Right cardiac atrium (tissue), 5 donors: ENCODE results near the gene SCLY. TPM values are rescaled to one million over a fixed set of nuclear protein-coding genes. Genes with fewer than 3 reads are reported as not detected.
"Not testable (repeated sequence)": the region's sequence is repeated elsewhere in the genome, so short reads cannot be mapped to it uniquely, and the experiment has no call there.

Experiments
- ATAC-seq, 2 donors: fragments of 200-7000 bp; cut with Tn5 transposase; one replicate each; pipeline versions ENCODE4 v1.8.0 to v1.9.1; 2020; ENCODE audit warnings: moderate library complexity in 2 of 2, mild to moderate bottlenecking in 1 of 2
- DNase-seq, 3 donors: peaks; one replicate each; pipeline ENCODE4 v3.0.0-alpha.2; 2020
- H3K27ac ChIP-seq: one replicate; pipeline ENCODE4 v1.5.1; 2013; ENCODE audit warnings: mild to moderate bottlenecking, low read length, control low read depth, moderate library complexity
- H3K27me3 ChIP-seq: one replicate; pipeline ENCODE4 v1.6.1; 2013; ENCODE audit not compliant: control insufficient read depth, insufficient read depth
- H3K4me1 ChIP-seq: one replicate; pipeline ENCODE4 v1.6.1; 2013; ENCODE audit warnings: low read length; ENCODE audit not compliant: control insufficient read depth, insufficient read depth
- H3K4me3 ChIP-seq: one replicate; pipeline ENCODE4 v1.5.1; 2013; ENCODE audit warnings: low read length, control low read depth
- H3K9me3 ChIP-seq: one replicate; pipeline ENCODE4 v1.6.1; 2013; ENCODE audit warnings: low read length; ENCODE audit not compliant: control insufficient read depth
- WGBS: extraction: QIAGEN DNeasy Blood & Tissue Kit; methylation state at CpG from one replicate; pipeline ENCODE4 v1.1.7; 2013; 5-methylcytosine and 5-hydroxymethylcytosine counted together
- intact Hi-C, 4 donors: fragments of 100-400 bp; cut with DNase I; formaldehyde crosslinking; loops; one replicate each; pipeline versions ENCODE4 v1.11.0 to v1.14.0; 2022 to 2023
- polyA plus RNA-seq: library from polyadenylated mRNA; stranded (reverse); fragments of 200-250 nt; gene quantifications from one replicate; pipeline ENCODE4 v1.2.3, GENCODE V29; 2013
- total RNA-seq, 4 donors: library from RNA; stranded (reverse); fragmentation: NEBNext Ultra II Directional; extraction: Animal tissue kit (Norgen Biotek cat#: 25700); gene quantifications; one replicate each; pipeline ENCODE4 v1.2.1, GENCODE V29; 2021
- donor health status: healthy with polysubstance abuse.
- donor health status: DM: no; HTN: yes; CAD: no.
- donor health status: DM: no; HTN: no; CAD: no.
- donor health status: DM: no; HTN: yes; CAD: no; lungs with severe emphysema.
- donor health status: DM: yes; HTN: yes; CAD: no.

Gene SCLY
- total and polyA plus RNA-seq, 5 donors, result 8.2 to 14.2 (median 11.2) TPM

- no peaks in the 10 kb centered on the region for H3K4me1 ChIP-seq
Observed at GRCh38 chr2:238061315-238062202, 758 bp downstream of the SCLY start.

DNA sequence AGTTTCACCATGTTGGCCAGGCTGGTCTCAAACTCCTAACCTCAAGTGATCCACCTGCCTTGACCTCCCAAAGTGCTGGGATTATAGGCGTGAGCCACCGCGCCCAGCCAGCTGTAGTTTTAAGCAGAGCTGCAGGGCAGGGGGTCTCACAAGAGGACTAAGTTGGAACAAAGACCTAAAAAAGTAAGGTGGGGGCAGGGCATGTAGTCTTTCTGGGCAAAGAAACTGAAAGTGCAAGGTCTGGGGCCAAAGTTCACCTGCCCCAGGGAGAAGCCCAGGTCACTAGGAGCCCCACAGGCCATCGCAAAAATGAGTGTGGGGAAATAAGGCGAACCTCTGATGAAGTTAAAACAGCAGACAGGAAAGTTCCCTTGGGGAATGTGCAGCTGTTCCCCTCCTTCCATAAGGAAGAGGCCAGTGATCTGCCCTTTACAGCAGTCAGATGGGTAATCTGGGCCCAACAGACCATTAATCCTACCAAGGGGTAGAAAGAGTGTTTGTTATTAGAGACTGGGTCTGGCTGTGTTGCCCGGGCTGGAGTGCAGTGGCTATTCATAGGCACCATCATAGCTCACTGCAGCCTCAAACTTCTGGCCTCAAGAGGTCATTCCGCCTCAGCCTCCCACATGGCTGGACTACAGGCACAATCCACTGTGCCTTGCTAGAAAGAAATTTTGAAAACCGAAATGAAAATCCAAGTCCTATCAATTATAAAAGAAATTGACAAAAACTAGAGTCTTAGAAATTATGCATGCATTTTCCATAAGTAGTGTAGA, 2.8 kb downstream of the SCLY start:
- ATAC-seq, result no peak
- intact Hi-C loops, result loop anchor here in 1 of 4 donors (5.0 kb wide), 1 partner anchor 96 kb away; the partner anchor contains the start of gene UBE2F
- H3K9me3 ChIP-seq, result no peaks in the 10 kb centered on the region
- DNase-seq, result no peak
- no peak overlapping the region for H3K27ac ChIP-seq
- no peaks in the 10 kb centered on the region for H3K4me1 ChIP-seq
- H3K4me3 ChIP-seq, result no peak overlapping the region
- no peaks in the 10 kb centered on the region for H3K27me3 ChIP-seq
- 95% methylated on average over 8 of the region's 8 CpGs for WGBS

More at GRCh38 chr2:238061315-238062202, 758 bp downstream of the SCLY start:
- Histone ChIP-seq H3K4me3 (peak overlapping the region; percentile 69), H3K27me3 (no peaks in the 10 kb centered on the region), H3K27ac (peak overlapping the region; percentile 14), H3K9me3 (no peaks in the 10 kb centered on the region)
- DNase-seq (peak in 1 of 3 donors; percentile 64), ATAC-seq (no peak)
- WGBS, result 2% methylated on average over 29 of the region's 29 CpGs
- intact Hi-C loops, result loop anchor here in 1 of 4 donors (5.0 kb wide), 1 partner anchor 94 kb away; the partner anchor contains the start of gene UBE2F

DNA sequence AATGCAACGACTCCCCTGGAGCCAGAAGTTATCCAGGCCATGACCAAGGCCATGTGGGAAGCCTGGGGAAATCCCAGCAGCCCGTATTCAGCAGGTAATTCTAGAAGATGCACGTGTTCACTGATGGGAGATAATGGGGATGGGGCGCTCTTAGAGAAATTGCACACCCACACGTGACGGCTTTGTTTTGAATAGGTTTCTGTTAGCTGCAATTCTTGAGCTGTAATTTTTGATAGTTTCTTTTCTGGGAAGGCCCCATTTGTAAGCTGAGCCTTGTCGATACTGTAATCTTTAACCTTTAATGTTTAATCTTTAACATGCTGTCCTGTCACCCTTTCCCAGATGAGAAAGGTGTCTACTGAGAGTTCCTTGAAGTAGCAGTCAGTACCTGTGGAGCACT, 3.6 kb downstream of the SCLY start:
- H3K4me1 ChIP-seq, result no peaks in the 10 kb centered on the region
- ATAC-seq (no peak), DNase-seq (no peak)
- no peak overlapping the region for H3K4me3 ChIP-seq
- intact Hi-C loops, result loop anchor here in 1 of 4 donors (5.0 kb wide), 1 partner anchor 97 kb away; the partner anchor contains the start of gene UBE2F
- no peak overlapping the region for H3K27ac ChIP-seq
- no peaks in the 10 kb centered on the region for H3K9me3 ChIP-seq
- 89% methylated on average over 7 of the region's 7 CpGs for WGBS
- H3K27me3 ChIP-seq, result no peaks in the 10 kb centered on the region

- DNase-seq (no peak), ATAC-seq (no peak)
- Histone ChIP-seq H3K4me1 (no peaks in the 10 kb centered on the region), H3K27ac (no peak overlapping the region), H3K27me3 (no peaks in the 10 kb centered on the region), H3K9me3 (no peaks in the 10 kb centered on the region), H3K4me3 (no peak overlapping the region)
- WGBS, result 86% methylated on average over 18 of the region's 18 CpGs
- intact Hi-C loops, result no loop called here
Observed at GRCh38 chr2:238065071-238065846, 4.5 kb downstream of the SCLY start.

DNA sequence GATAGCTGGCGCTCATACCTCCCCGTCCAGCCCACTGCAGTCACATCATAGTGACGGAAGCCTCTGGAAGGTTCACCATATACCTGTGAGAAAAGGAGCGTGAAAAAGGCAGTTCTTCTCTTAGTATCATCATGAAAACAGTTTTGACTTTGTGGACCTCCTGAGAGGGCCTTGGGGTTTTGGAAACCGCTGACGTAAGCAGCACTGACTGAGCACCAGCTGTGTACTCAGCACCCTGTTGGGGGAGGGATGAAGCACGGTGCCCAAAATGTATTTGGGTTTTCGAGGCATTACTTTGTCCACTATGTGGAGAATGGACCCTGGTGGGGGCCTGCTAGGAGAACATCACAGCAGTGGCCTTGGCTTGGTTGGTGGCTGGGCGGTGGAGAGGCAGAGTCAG, 5.4 kb downstream of the SCLY start:
- Histone ChIP-seq H3K27me3 (no peaks in the 10 kb centered on the region), H3K4me3 (no peak overlapping the region), H3K9me3 (no peaks in the 10 kb centered on the region), H3K4me1 (no peaks in the 10 kb centered on the region), H3K27ac (no peak overlapping the region)
- ATAC-seq (no peak), DNase-seq (no peak)
- WGBS, result 87% methylated on average over 9 of the region's 9 CpGs
- intact Hi-C loops, result no loop called here

GRCh38 chr2:238066718-238067117, 5.9 kb downstream of the SCLY start:
- H3K27ac ChIP-seq, H3K27me3 ChIP-seq, H3K4me3 ChIP-seq, ATAC-seq, DNase-seq, H3K9me3 ChIP-seq, intact Hi-C loops, H3K4me1 ChIP-seq: not testable (repeated sequence)
- WGBS, result 96% methylated on average over 7 of the region's 7 CpGs

GRCh38 chr2:238067939-238068338, 7.1 kb downstream of the SCLY start:
- ATAC-seq (no peak), DNase-seq (no peak)
- no peak overlapping the region for H3K4me3 ChIP-seq
- WGBS, result 93% methylated on average over 7 of the region's 7 CpGs
- no peaks in the 10 kb centered on the region for H3K9me3 ChIP-seq
- no peaks in the 10 kb centered on the region for H3K27me3 ChIP-seq
- H3K4me1 ChIP-seq, result no peaks in the 10 kb centered on the region
- H3K27ac ChIP-seq, result no peak overlapping the region
- intact Hi-C loops, result no loop called here

DNA sequence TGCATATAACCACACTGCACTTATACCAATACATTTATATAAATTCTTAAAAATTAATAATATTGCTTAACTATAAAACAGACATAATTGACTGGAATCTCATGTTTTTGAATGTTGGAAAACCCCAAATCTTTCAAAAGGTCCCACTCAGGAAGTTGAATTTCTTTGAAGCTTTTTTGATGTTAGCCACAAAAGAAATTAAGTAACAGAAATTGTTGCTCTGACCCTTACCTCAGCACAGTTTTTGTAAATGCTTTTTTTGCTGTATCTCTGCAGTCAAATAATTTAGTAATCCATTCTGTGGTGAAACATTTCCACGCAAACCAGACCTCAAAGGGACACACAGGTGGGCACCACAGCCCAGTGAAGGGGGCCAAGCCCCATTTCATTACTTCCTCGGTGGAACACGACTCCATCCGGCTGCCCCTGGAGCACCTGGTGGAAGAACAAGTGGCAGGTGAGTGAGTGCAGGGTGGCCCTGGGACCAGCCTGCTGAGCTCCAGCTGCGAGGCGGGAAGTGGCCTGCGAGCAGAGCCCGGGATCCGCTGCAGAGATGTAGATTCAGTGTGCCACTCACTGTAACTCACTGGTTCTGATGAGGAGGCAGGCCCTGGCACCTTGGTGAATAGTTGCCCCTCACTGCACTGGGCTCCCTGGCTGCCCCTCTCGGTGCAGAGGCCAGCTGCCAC, 8.4 kb downstream of the SCLY start:
- no peak for DNase-seq
- H3K9me3 ChIP-seq, result no peaks in the 10 kb centered on the region
- no peak for ATAC-seq
- intact Hi-C loops, result no loop called here
- H3K27me3 ChIP-seq, result no peaks in the 10 kb centered on the region
- WGBS, result 96% methylated on average over 10 of the region's 10 CpGs
- H3K27ac ChIP-seq, result no peak overlapping the region
- H3K4me1 ChIP-seq, result no peaks in the 10 kb centered on the region
- no peak overlapping the region for H3K4me3 ChIP-seq

GRCh38 chr2:238069877-238070276, 9.1 kb downstream of the SCLY start:
- Histone ChIP-seq H3K9me3 (no peaks in the 10 kb centered on the region), H3K27me3 (no peaks in the 10 kb centered on the region), H3K4me1 (no peaks in the 10 kb centered on the region), H3K4me3 (no peak overlapping the region), H3K27ac (no peak overlapping the region)
- DNase-seq, result no peak
- no peak for ATAC-seq
- intact Hi-C loops, result no loop called here
- WGBS, result 95% methylated on average over 9 of the region's 9 CpGs

- DNase-seq (no peak), ATAC-seq (no peak)
- Histone ChIP-seq H3K27me3 (no peaks in the 10 kb centered on the region), H3K4me1 (no peaks in the 10 kb centered on the region), H3K4me3 (no peak overlapping the region), H3K9me3 (no peaks in the 10 kb centered on the region), H3K27ac (no peak overlapping the region)
- intact Hi-C loops, result no loop called here
Observed at GRCh38 chr2:238075397-238075796, 14.6 kb downstream of the SCLY start.
